Neural progenitor cell (in vitro differentiated cells): ENCODE results near the gene GSX2. TPM values are rescaled to one million over a fixed set of nuclear protein-coding genes. Genes with fewer than 3 reads are reported as not detected.

ENCODE experiments used
- DNase-seq: peaks from one replicate; pipeline ENCODE4 v3.0.0-alpha.2; 2016; ENCODE audit warnings: low spot score
- H2AFZ ChIP-seq: fragments of 200-600 bp; sonication (generic); replicated peaks from 2 replicates; pipeline ENCODE4 v1.6.1; 2016; ENCODE audit warnings: antibody characterized with exemption
- H3F3A ChIP-seq: fragments of 200-600 bp; sonication (generic); 2 replicates; pipeline ENCODE4 v1.6.1; 2016; ENCODE audit warnings: antibody characterized with exemption, low read depth
- H3K27ac ChIP-seq: fragments of 200-600 bp; sonication (generic); 2 replicates; pipeline ENCODE4 v1.5.1; 2016; ENCODE audit warnings: mild to moderate bottlenecking
- H3K27me3 ChIP-seq: fragments of 200-600 bp; sonication (generic); 2 replicates; pipeline ENCODE4 v1.6.1; 2016; ENCODE audit warnings: mild to moderate bottlenecking, moderate library complexity
- H3K36me3 ChIP-seq: fragments of 200-600 bp; sonication (generic); 2 replicates; pipeline ENCODE4 v1.5.1; 2016
- H3K4me1 ChIP-seq: fragments of 200-600 bp; sonication (generic); 2 replicates; pipeline ENCODE4 v1.6.1; 2016; ENCODE audit warnings: mixed run types
- H3K4me2 ChIP-seq: fragments of 200-600 bp; sonication (generic); 2 replicates; pipeline ENCODE4 v1.6.1; 2016
- H3K4me3 ChIP-seq: fragments of 200-600 bp; sonication (generic); 2 replicates; pipeline ENCODE4 v1.5.1; 2016
- H3K79me2 ChIP-seq: fragments of 200-600 bp; sonication (generic); 2 replicates; pipeline ENCODE4 v1.6.1; 2016; ENCODE audit warnings: low read depth
- H3K9ac ChIP-seq: fragments of 200-600 bp; sonication (generic); 2 replicates; pipeline ENCODE4 v1.6.1; 2016
- H3K9me3 ChIP-seq: fragments of 200-600 bp; sonication (generic); 2 replicates; pipeline ENCODE4 v1.5.1; 2016; ENCODE audit warnings: low read depth
- H4K20me1 ChIP-seq: fragments of 200-600 bp; sonication (generic); 2 replicates; pipeline ENCODE4 v1.6.1; 2016; ENCODE audit warnings: low read depth
- H3K27ac Mint-ChIP-seq: 3 replicates; pipeline ENCODE4 v1.8.0; 2021; ENCODE audit warnings: mixed read lengths
- H3K27me3 Mint-ChIP-seq: 2 replicates; pipeline ENCODE4 v1.8.0; 2022; ENCODE audit warnings: low read depth, mild to moderate bottlenecking, inconsistent platforms, moderate library complexity, mixed read lengths; ENCODE audit not compliant: insufficient read depth
- H3K36me3 Mint-ChIP-seq: 3 replicates; pipeline ENCODE4 v1.8.0; 2021; ENCODE audit warnings: mixed read lengths
- H3K4me1 Mint-ChIP-seq: 3 replicates; pipeline ENCODE4 v1.8.0; 2021; ENCODE audit warnings: mixed read lengths
- H3K4me3 Mint-ChIP-seq: 3 replicates; pipeline ENCODE4 v1.8.0; 2021; ENCODE audit warnings: mild to moderate bottlenecking, moderate library complexity, mixed read lengths
- H3K9me3 Mint-ChIP-seq: 3 replicates; pipeline ENCODE4 v1.8.0; 2020; ENCODE audit warnings: mixed read lengths
- CTCF ChIP-seq: fragments of 200-600 bp; sonication (generic); IDR thresholded peaks from 2 replicates; pipeline ENCODE4 v1.5.1; 2017; ENCODE audit warnings: antibody characterized with exemption, mild to moderate bottlenecking
- EZH2 ChIP-seq: fragments of 200-600 bp; sonication (generic); IDR thresholded peaks from 2 replicates; pipeline ENCODE4 v1.6.1; 2017; ENCODE audit warnings: antibody characterized with exemption, mild to moderate bottlenecking, moderate library complexity
- EZH2phosphoT487 ChIP-seq: fragments of 200-600 bp; sonication (generic); IDR thresholded peaks from 2 replicates; pipeline ENCODE4 v1.6.1; 2017; ENCODE audit warnings: antibody characterized with exemption
- small RNA-seq: library from RNA; depleted of rRNA; stranded (forward); fragments of <200 nt; gene quantifications from one replicate; pipeline ENCODE3, GENCODE V24; 2015
- total RNA-seq: library from RNA; depleted of rRNA; stranded (reverse); fragments of >200 nt; gene quantifications from 2 replicates; pipeline ENCODE4 v1.2.3, GENCODE V29; 2015; ENCODE audit warnings: low replicate concordance

The GSX2 gene
- total RNA-seq, 1 donor from 2014 or later: not detected

DNA sequence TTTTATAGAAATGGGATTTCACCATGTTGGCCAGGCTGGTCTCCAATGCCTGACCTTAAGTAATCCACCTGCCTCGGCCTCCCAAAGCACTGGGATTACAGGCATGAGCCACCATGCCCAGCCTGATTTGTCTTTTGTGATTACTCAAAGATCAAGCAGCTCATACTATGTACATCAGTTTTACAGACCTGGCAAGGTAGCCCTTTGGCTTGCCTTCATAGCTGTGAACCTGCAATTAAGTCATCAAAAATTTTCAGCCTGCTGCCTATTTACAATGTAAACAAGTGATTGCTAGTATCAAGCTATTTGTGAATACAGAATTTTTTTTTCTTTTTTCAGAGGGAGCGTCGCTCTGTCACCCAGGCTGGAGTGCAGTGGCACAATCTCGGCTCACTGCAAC lies 46.2 kb downstream of the GSX2 start:
- Histone ChIP-seq H3K4me1 (no peaks in the 10 kb centered on the region), H2AFZ (no peak overlapping the region), H3K27me3 (no peaks in the 10 kb centered on the region), H3K36me3 (no peaks in the 10 kb centered on the region), H3K9ac (no peak overlapping the region), H4K20me1 (no peaks in the 10 kb centered on the region), H3K27ac (no peak overlapping the region), H3F3A (no peaks in the 10 kb centered on the region), H3K4me3 (no peak overlapping the region), H3K79me2 (no peaks in the 10 kb centered on the region), H3K4me2 (no peak overlapping the region), H3K9me3 (no peaks in the 10 kb centered on the region)
- peaks cover 9% of the 10 kb centered on the region for H3K9me3 Mint-ChIP-seq
- no peaks in the 10 kb centered on the region for H3K4me1 Mint-ChIP-seq
- H3K4me3 Mint-ChIP-seq: no peak overlapping the region
- H3K27ac Mint-ChIP-seq: no peak overlapping the region
- no peaks in the 10 kb centered on the region for H3K36me3 Mint-ChIP-seq
- peaks cover 4% of the 10 kb centered on the region for H3K27me3 Mint-ChIP-seq
- no peak for DNase-seq
- TF ChIP-seq CTCF: no peak
- no peak for TF ChIP-seq EZH2
- TF ChIP-seq EZH2phosphoT487: no peak

- TF ChIP-seq EZH2 (no peak), EZH2phosphoT487 (no peak), CTCF (no peak)
- Mint-ChIP-seq H3K4me1 (no peaks in the 10 kb centered on the region), H3K9me3 (peaks cover 12% of the 10 kb centered on the region), H3K4me3 (no peak overlapping the region), H3K36me3 (no peaks in the 10 kb centered on the region), H3K27ac (no peak overlapping the region), H3K27me3 (peaks cover 5% of the 10 kb centered on the region)
- Histone ChIP-seq H3K4me2 (no peak overlapping the region), H3K79me2 (no peaks in the 10 kb centered on the region), H3K27me3 (no peaks in the 10 kb centered on the region), H3F3A (no peaks in the 10 kb centered on the region), H3K27ac (no peak overlapping the region), H3K4me3 (no peak overlapping the region), H4K20me1 (no peaks in the 10 kb centered on the region), H3K9ac (no peak overlapping the region), H3K9me3 (no peaks in the 10 kb centered on the region), H3K4me1 (no peaks in the 10 kb centered on the region), H2AFZ (no peak overlapping the region), H3K36me3 (no peaks in the 10 kb centered on the region)
- DNase-seq: no peak
Measured at GRCh38 chr4:54149323-54149722, 49.4 kb downstream of the GSX2 start.

Small RNAs within 50 kb of the gene (small RNA-seq; reads per million reads assigned to genes)
- gene AC110792.1: not detected

Other genes with a start within 250 kb of the GSX2 start
- gene CHIC2, start 35.6 kb upstream of the GSX2 start, total RNA-seq: 12.8 and 16.9 TPM in 2 replicates
- gene PDGFRA, start 129.1 kb downstream of the GSX2 start, total RNA-seq: 1.8 and 2.1 TPM in 2 replicates